CD14-positive monocyte (primary cell): ENCODE data around the gene FNIP1. TPM values are rescaled to one million over a fixed set of nuclear protein-coding genes. Genes with fewer than 3 reads are reported as not detected.

Experiments used
- DNase-seq, 3 donors: peaks; one replicate each; pipeline ENCODE4 v3.0.0-alpha.2; 2011 to 2022
- H2AFZ ChIP-seq: 2 replicates; pipeline ENCODE4 v1.6.0; 2012; ENCODE audit warnings: mild to moderate bottlenecking, low read depth, low read length, inconsistent platforms; ENCODE audit not compliant: insufficient read depth, poor library complexity, severe bottlenecking
- H3K27ac ChIP-seq, 2 donors: 1 replicate in 1 of 2; 2 replicates in 1 of 2; pipeline ENCODE4 v1.5.1; 2012 to 2013; ENCODE audit warnings: low read length in 2 of 2, control low read depth in 1 of 2, inconsistent platforms in 1 of 2, low read depth in 1 of 2, mild to moderate bottlenecking in 1 of 2
- H3K27me3 ChIP-seq, 2 donors: one replicate each; pipeline versions ENCODE4 v1.6.0 to v1.6.1; 2011 to 2013; ENCODE audit warnings: low read length in 2 of 2; ENCODE audit not compliant: control insufficient read depth in 2 of 2, insufficient read depth in 2 of 2
- H3K36me3 ChIP-seq, 2 donors: replicated peaks in 1 of 2; 1 replicate in 1 of 2; 2 replicates in 1 of 2; pipeline versions ENCODE4 v1.5.1 to v1.6.1; 2012 to 2013; ENCODE audit warnings: low read length in 2 of 2, control low read depth in 1 of 2, inconsistent platforms in 1 of 2, mild to moderate bottlenecking in 1 of 2; ENCODE audit not compliant: insufficient read depth in 2 of 2, control insufficient read depth in 1 of 2
- H3K4me1 ChIP-seq, 2 donors: 1 replicate in 1 of 2; 2 replicates in 1 of 2; pipeline versions ENCODE4 v1.5.1 to v1.6.1; 2012 to 2013; ENCODE audit warnings: low read length in 2 of 2, control low read depth in 1 of 2, inconsistent platforms in 1 of 2, mild to moderate bottlenecking in 1 of 2, moderate library complexity in 1 of 2; ENCODE audit not compliant: insufficient read depth in 2 of 2, control insufficient read depth in 1 of 2
- H3K4me2 ChIP-seq: replicated peaks from 2 replicates; pipeline ENCODE3; 2012; ENCODE audit warnings: low read length, moderate library complexity, mild to moderate bottlenecking; ENCODE audit not compliant: poor library complexity, severe bottlenecking; ENCODE audit errors: extremely low read depth
- H3K4me3 ChIP-seq, 3 experiments: fragments of 200-600 bp in 1 of 3; sonication (generic) in 1 of 3; replicated peaks in 1 of 3; 1 replicate in 2 of 3; 2 replicates in 1 of 3; pipeline ENCODE4 v1.5.1; 2011 to 2013; ENCODE audit warnings: low read length in 3 of 3, mild to moderate bottlenecking in 3 of 3, control low read depth in 2 of 3, low read depth in 2 of 3, inconsistent platforms in 1 of 3, moderate library complexity in 1 of 3
- H3K79me2 ChIP-seq: 2 replicates; pipeline ENCODE4 v1.6.0; 2012; ENCODE audit warnings: mild to moderate bottlenecking, control low read depth, inconsistent platforms, low read length, moderate library complexity; ENCODE audit not compliant: insufficient read depth
- H3K9ac ChIP-seq: 2 replicates; pipeline ENCODE4 v1.6.0; 2017; ENCODE audit warnings: low read length, mild to moderate bottlenecking; ENCODE audit not compliant: insufficient read depth, poor library complexity, severe bottlenecking
- H3K9me3 ChIP-seq, 2 donors: replicated peaks in 1 of 2; 1 replicate in 1 of 2; 2 replicates in 1 of 2; pipeline versions ENCODE4 v1.5.1 to v1.6.1; 2012 to 2013; ENCODE audit warnings: low read length in 2 of 2, control low read depth in 1 of 2; ENCODE audit not compliant: control insufficient read depth in 1 of 2, insufficient read depth in 1 of 2
- H4K20me1 ChIP-seq: 2 replicates; pipeline ENCODE4 v1.6.0; 2012; ENCODE audit warnings: mild to moderate bottlenecking, low read length, control low read depth, moderate library complexity; ENCODE audit not compliant: insufficient read depth
- H3K27ac Mint-ChIP-seq, 7 donors: one replicate each; pipeline ENCODE4 v1.8.0; 2020; ENCODE audit warnings: mild to moderate bottlenecking in 7 of 7, mixed read lengths in 7 of 7, moderate library complexity in 6 of 7, inconsistent platforms in 2 of 7
- H3K27me3 Mint-ChIP-seq, 3 donors: one replicate each; pipeline ENCODE4 v1.8.0; 2021 to 2022; ENCODE audit warnings: low read depth in 3 of 3, mild to moderate bottlenecking in 3 of 3, mixed read lengths in 3 of 3, moderate library complexity in 3 of 3, inconsistent platforms in 1 of 3
- H3K36me3 Mint-ChIP-seq, 2 donors: one replicate each; pipeline ENCODE4 v1.8.0; 2020; ENCODE audit warnings: mixed read lengths in 2 of 2, inconsistent platforms in 1 of 2, mild to moderate bottlenecking in 1 of 2
- H3K4me1 Mint-ChIP-seq: one replicate; pipeline ENCODE4 v1.8.0; 2020; ENCODE audit warnings: mild to moderate bottlenecking, mixed read lengths
- H3K4me3 Mint-ChIP-seq, 2 donors: one replicate each; pipeline ENCODE4 v1.8.0; 2020; ENCODE audit warnings: mild to moderate bottlenecking in 2 of 2, mixed read lengths in 2 of 2, moderate library complexity in 1 of 2
- H3K9me3 Mint-ChIP-seq, 7 donors: one replicate each; pipeline ENCODE4 v1.8.0; 2020 to 2022; ENCODE audit warnings: mixed read lengths in 7 of 7, mild to moderate bottlenecking in 6 of 7, moderate library complexity in 6 of 7, inconsistent platforms in 2 of 7
- CTCF ChIP-seq: fragments of 200-600 bp; IDR thresholded peaks from one replicate; pipeline ENCODE4 v1.8.0; 2022; ENCODE audit warnings: antibody characterized with exemption, mild to moderate bottlenecking
- WGBS: methylation state at CpG from one replicate; pipeline ENCODE4 v1.1.5; 2013; ENCODE audit warnings: missing lambda C conversion rate; ENCODE audit not compliant: insufficient coverage; 5-methylcytosine and 5-hydroxymethylcytosine counted together
- intact Hi-C, 2 donors: fragments of 100-400 bp; cut with micrococcal nuclease; formaldehyde crosslinking; loops; one replicate each; pipeline versions ENCODE4 v1.15.0 to v1.15.1; 2023
- polyA plus RNA-seq, 3 donors: library from polyadenylated mRNA; depleted of rRNA in 1 of 3; unstranded in 2 of 3; stranded (reverse) in 1 of 3; fragments of 300-500 nt in 2 of 3; fragments of >200 nt in 1 of 3; fragmentation: Illumina TruSeq in 2 of 3; gene quantifications; 1 replicate in 2 of 3; 2 replicates in 1 of 3; pipeline ENCODE4 v1.2.3, GENCODE V29; 2012 to 2021

The FNIP1 gene
- polyA plus RNA-seq, 3 donors, result 13.6 to 17.3 (median 16.3) TPM

GRCh38 chr5:131659841-131660240 is 137.0 kb downstream of the FNIP1 start:
- peaks cover 12 to 14% of the 10 kb centered on the region in 2 donors for H3K9me3 ChIP-seq
- Mint-ChIP-seq H3K27ac (peak overlapping the region in 4 of 7 donors; percentile 51 to 70 (median 59)), H3K9me3 (peaks cover 9 to 36% (median 15%) of the 10 kb centered on the region in 7 donors), H3K36me3 (peaks cover 60 to 87% of the 10 kb centered on the region in 2 donors), H3K27me3 (no peaks in the 10 kb centered on the region), H3K4me1 (peaks cover 3% of the 10 kb centered on the region), H3K4me3 (no peak overlapping the region)
- H3K36me3 ChIP-seq, result peaks cover 48 to 91% of the 10 kb centered on the region in 2 donors
- H3K4me2 ChIP-seq, result no peak overlapping the region
- TF ChIP-seq CTCF, result no peak
- H3K4me3 ChIP-seq, result no peak overlapping the region
- DNase-seq, result no peak
- no peaks in the 10 kb centered on the region for H3K4me1 ChIP-seq
- intact Hi-C loops, result no loop called here
- WGBS, result 100% methylated on average over 7 of the region's 9 CpGs
- no peak overlapping the region for H2AFZ ChIP-seq
- H3K9ac ChIP-seq, result no peak overlapping the region
- H3K79me2 ChIP-seq, result peaks cover 14% of the 10 kb centered on the region
- no peaks in the 10 kb centered on the region for H3K27me3 ChIP-seq
- no peaks in the 10 kb centered on the region for H4K20me1 ChIP-seq
- no peak overlapping the region for H3K27ac ChIP-seq

- DNase-seq, result no peak
- H3K27me3 Mint-ChIP-seq, result no peaks in the 10 kb centered on the region
- H3K4me3 Mint-ChIP-seq, result no peak overlapping the region
- peaks cover 12 to 14% of the 10 kb centered on the region in 2 donors for H3K9me3 ChIP-seq
- no peaks in the 10 kb centered on the region for H3K4me1 ChIP-seq
- H3K4me1 Mint-ChIP-seq, result peaks cover 3% of the 10 kb centered on the region
- no peak overlapping the region for H3K4me2 ChIP-seq
- intact Hi-C loops, result no loop called here
- 98% methylated on average over 13 of the region's 13 CpGs for WGBS
- no peak overlapping the region for H3K27ac ChIP-seq
- peaks cover 9 to 36% (median 15%) of the 10 kb centered on the region in 7 donors for H3K9me3 Mint-ChIP-seq
- no peak for TF ChIP-seq CTCF
- H3K27me3 ChIP-seq, result no peaks in the 10 kb centered on the region
- H3K27ac Mint-ChIP-seq, result peak overlapping the region in 3 of 7 donors; percentile 53 to 73 (median 73)
- peaks cover 52 to 93% of the 10 kb centered on the region in 2 donors for H3K36me3 ChIP-seq
- no peak overlapping the region for H3K9ac ChIP-seq
- no peak overlapping the region for H3K4me3 ChIP-seq
- H2AFZ ChIP-seq, result no peak overlapping the region
- H4K20me1 ChIP-seq, result no peaks in the 10 kb centered on the region
- peaks cover 14% of the 10 kb centered on the region for H3K79me2 ChIP-seq
- peaks cover 61 to 88% of the 10 kb centered on the region in 2 donors for H3K36me3 Mint-ChIP-seq
Observed at GRCh38 chr5:131659290-131659689, 137.5 kb downstream of the FNIP1 start.
